GM19043 (cell line): Measurements from ENCODE around the gene NCBP2.

Experiments used
- ATAC-seq: cut with Tn5 transposase; IDR thresholded peaks from one replicate; pipeline ENCODE4 v1.9.1; 2021; ENCODE audit warnings: low read depth; ENCODE audit not compliant: unreplicated experiment

NCBP2 gene

GRCh38 chr3:196889844-196890708 is 52.3 kb downstream of the NCBP2 start:
- no peak for ATAC-seq

- ATAC-seq = no peak
These were observed 56.2 kb downstream of the NCBP2 start for GRCh38 chr3:196886144-196886543.
